Esophagus squamous epithelium (tissue), 5 donors: ENCODE data around the gene SLC27A5. TPM values are rescaled to one million over a fixed set of nuclear protein-coding genes. Genes with fewer than 3 reads are reported as not detected.

Experiments used
- DNase-seq: peaks from one replicate; lab custom pipeline; 2025; lab: John Stamatoyannopoulos, UW
- H3K27ac ChIP-seq, 4 donors: fragments of 200-600 bp; sonication (generic); one replicate each; pipeline ENCODE4 v1.5.1; 2016 to 2019; ENCODE audit warnings: mild to moderate bottlenecking in 1 of 4
- H3K27me3 ChIP-seq, 4 donors: fragments of 200-600 bp; sonication (generic); 1 replicate in 3 of 4; 2 replicates in 1 of 4; pipeline versions ENCODE4 v1.5.1 to v1.6.0; 2017 to 2021; ENCODE audit warnings: antibody characterized with exemption in 1 of 4
- H3K36me3 ChIP-seq, 3 donors: fragments of 200-600 bp; sonication (generic); one replicate each; pipeline ENCODE4 v1.5.1; 2016 to 2019
- H3K4me1 ChIP-seq, 3 donors: fragments of 200-600 bp; sonication (generic); one replicate each; pipeline ENCODE4 v1.5.1; 2017 to 2019
- H3K4me3 ChIP-seq, 4 donors: fragments of 200-600 bp; sonication (generic); 1 replicate in 3 of 4; 2 replicates in 1 of 4; pipeline ENCODE4 v1.5.1; 2016 to 2019; ENCODE audit warnings: mild to moderate bottlenecking in 2 of 4, moderate library complexity in 1 of 4
- H3K9me3 ChIP-seq, 3 donors: fragments of 200-600 bp; sonication (generic); one replicate each; pipeline ENCODE4 v1.5.1; 2016 to 2019
- POLR2A ChIP-seq, 4 donors: fragments of 450-650 bp; IDR thresholded peaks; one replicate each; pipeline ENCODE4 v1.6.1; 2017; ENCODE audit warnings: antibody characterized with exemption in 4 of 4, mild to moderate bottlenecking in 4 of 4, moderate library complexity in 3 of 4
- WGBS, 2 donors: methylation state at CpG; one replicate each; pipeline ENCODE4 v1.1.5; 2018; 5-methylcytosine and 5-hydroxymethylcytosine counted together
- intact Hi-C: fragments of 100-400 bp; cut with DNase I; formaldehyde crosslinking; loops from one replicate; pipeline ENCODE4 v1.15.0; 2022
- total RNA-seq, 4 donors: library from RNA; depleted of rRNA; stranded (reverse); fragments of >200 nt; gene quantifications; one replicate each; pipeline ENCODE4 v1.1.0, GENCODE V29; 2016
- TF ChIP-seq, protein P1 (sequence below), 6 experiments: fragments of 450-650 bp in 4 of 6; fragments of 200-600 bp in 2 of 6; sonication (generic) in 2 of 6; IDR thresholded peaks; one replicate each; pipeline ENCODE4 v1.5.1; 2016 to 2019; ENCODE audit warnings: antibody characterized with exemption in 6 of 6, mild to moderate bottlenecking in 4 of 6, moderate library complexity in 4 of 6
- donor health status: DM: yes; HTN: yes; CAD: no.

The SLC27A5 gene
- total RNA-seq, 4 donors from 2014 or later: 1.9 to 5.3 (median 2.6) TPM

DNA sequence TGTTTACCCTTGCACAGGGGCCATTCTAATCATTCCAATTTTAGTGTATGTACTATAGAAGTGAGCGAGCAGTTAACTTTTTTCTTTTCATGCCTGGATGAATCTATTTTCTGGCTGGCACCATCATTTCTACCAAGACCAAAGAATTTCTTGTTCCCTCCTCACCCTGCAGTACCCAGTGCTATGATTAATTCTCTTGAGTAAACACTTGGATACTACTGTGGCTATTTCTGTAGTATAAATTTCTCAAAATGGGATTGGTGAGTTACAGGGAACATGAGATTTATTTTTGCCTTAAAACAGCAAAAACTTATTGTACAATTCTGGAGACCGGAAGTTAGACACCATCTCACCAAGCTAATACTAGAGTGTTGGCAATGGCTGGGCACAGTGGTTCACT, 28.0 kb downstream of the SLC27A5 start:
- Histone ChIP-seq H3K4me1 (peaks cover 0 to 15% (median 5%) of the 10 kb centered on the region in 3 donors), H3K27me3 (no peaks in the 10 kb centered on the region), H3K4me3 (no peak overlapping the region), H3K36me3 (peaks cover 3 to 27% (median 6%) of the 10 kb centered on the region in 3 donors), H3K9me3 (no peaks in the 10 kb centered on the region), H3K27ac (no peak overlapping the region)
- TF ChIP-seq, protein P1, sequence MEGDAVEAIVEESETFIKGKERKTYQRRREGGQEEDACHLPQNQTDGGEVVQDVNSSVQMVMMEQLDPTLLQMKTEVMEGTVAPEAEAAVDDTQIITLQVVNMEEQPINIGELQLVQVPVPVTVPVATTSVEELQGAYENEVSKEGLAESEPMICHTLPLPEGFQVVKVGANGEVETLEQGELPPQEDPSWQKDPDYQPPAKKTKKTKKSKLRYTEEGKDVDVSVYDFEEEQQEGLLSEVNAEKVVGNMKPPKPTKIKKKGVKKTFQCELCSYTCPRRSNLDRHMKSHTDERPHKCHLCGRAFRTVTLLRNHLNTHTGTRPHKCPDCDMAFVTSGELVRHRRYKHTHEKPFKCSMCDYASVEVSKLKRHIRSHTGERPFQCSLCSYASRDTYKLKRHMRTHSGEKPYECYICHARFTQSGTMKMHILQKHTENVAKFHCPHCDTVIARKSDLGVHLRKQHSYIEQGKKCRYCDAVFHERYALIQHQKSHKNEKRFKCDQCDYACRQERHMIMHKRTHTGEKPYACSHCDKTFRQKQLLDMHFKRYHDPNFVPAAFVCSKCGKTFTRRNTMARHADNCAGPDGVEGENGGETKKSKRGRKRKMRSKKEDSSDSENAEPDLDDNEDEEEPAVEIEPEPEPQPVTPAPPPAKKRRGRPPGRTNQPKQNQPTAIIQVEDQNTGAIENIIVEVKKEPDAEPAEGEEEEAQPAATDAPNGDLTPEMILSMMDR (IDR thresholded peaks at IDR 0.05): no peak
- no peak for TF ChIP-seq POLR2A (IDR thresholded peaks at IDR 0.05)
- DNase-seq: no peak
- intact Hi-C loops: no loop called here
- WGBS, 2 donors: 62 to 70% methylated on average over 2 of the region's 2 CpGs

DNA sequence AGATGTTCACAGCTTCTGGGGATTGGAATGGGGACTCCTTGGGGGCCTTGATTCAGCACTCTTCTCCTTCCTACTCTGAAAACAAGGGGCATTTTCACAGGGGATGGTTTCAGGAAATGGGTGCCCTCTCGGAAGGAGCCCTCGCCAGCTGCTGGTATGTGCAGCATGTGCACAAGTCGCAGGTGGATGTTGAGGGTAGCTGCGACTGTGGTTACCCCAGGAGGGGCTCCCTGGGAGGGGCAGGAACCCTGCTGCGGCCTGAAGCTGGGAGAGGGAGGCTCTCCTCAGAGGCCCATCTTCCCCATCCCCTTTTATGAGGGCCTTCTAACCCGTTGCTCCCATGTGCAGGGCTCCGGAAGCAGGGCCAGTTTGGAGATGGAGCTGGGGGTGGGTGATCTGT, 29.4 kb downstream of the SLC27A5 start:
- Histone ChIP-seq H3K4me1 (peaks cover 0 to 8% (median 1%) of the 10 kb centered on the region in 3 donors), H3K27ac (no peak overlapping the region), H3K36me3 (peaks cover 3 to 40% (median 6%) of the 10 kb centered on the region in 3 donors), H3K27me3 (no peaks in the 10 kb centered on the region), H3K4me3 (no peak overlapping the region), H3K9me3 (no peaks in the 10 kb centered on the region)
- TF ChIP-seq, protein P1 (IDR thresholded peaks at IDR 0.05): no peak
- no peak for TF ChIP-seq POLR2A (IDR thresholded peaks at IDR 0.05)
- no peak for DNase-seq
- WGBS, 2 donors: 72 to 100% methylated on average over 2 to 3 of the region's 7 CpGs
- intact Hi-C loops: no loop called here

DNA sequence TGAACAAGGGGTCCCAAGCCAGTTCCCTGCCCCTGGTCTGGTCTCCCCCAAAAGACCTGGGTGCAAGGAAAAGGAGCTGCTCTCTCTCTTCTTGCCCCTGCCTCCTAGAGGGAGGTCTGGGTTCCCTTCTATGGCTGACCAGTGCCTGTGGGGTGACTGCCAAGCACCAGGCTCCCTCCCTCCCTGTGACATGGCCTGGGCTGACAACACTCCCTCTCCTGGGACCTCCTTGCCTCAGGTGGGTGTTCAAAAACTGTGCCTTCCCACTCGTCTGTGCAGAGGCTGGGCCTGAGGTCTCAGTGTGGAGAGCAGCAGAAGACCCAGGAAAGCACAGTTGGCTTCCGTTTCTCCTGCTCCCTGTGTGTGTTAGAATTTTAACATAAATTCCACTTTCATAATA, 31.0 kb downstream of the SLC27A5 start:
- no peaks in the 10 kb centered on the region for H3K9me3 ChIP-seq
- no peak overlapping the region for H3K4me3 ChIP-seq
- peaks cover 7 to 18% (median 10%) of the 10 kb centered on the region in 3 donors for H3K4me1 ChIP-seq
- intact Hi-C loops: no loop called here
- TF ChIP-seq, protein P1 (IDR thresholded peaks at IDR 0.05): no peak
- TF ChIP-seq POLR2A (IDR thresholded peaks at IDR 0.05): no peak
- H3K27ac ChIP-seq: no peak overlapping the region
- no peak for DNase-seq
- peaks cover 3 to 40% (median 6%) of the 10 kb centered on the region in 3 donors for H3K36me3 ChIP-seq
- WGBS, 2 donors: 82 to 100% methylated on average over 1 to 2 of the region's 2 CpGs
- no peaks in the 10 kb centered on the region for H3K27me3 ChIP-seq

DNA sequence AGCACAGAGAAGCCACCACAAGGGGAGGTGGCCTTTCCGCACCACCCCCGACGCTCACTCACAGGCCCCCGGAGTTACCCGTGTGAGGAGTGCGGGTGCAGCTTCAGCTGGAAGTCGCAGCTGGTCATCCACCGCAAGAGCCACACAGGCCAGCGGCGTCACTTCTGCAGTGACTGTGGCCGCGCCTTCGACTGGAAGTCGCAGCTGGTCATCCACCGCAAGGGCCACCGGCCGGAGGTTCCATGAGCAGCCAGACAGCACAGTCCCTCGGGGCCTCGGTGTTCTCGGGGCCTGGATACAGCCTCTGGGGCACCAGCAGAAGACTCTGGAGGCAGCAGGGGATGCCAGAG, 31.3 kb downstream of the SLC27A5 start:
- H3K9me3 ChIP-seq: no peaks in the 10 kb centered on the region
- no peak overlapping the region for H3K27ac ChIP-seq
- peaks cover 7 to 19% (median 11%) of the 10 kb centered on the region in 3 donors for H3K4me1 ChIP-seq
- intact Hi-C loops: no loop called here
- TF ChIP-seq, protein P1 (IDR thresholded peaks at IDR 0.05): no peak
- no peak for TF ChIP-seq POLR2A (IDR thresholded peaks at IDR 0.05)
- 94 to 100% methylated on average over 14 to 20 of the region's 20 CpGs for WGBS, 2 donors
- H3K36me3 ChIP-seq: peaks cover 3 to 40% (median 6%) of the 10 kb centered on the region in 3 donors
- H3K27me3 ChIP-seq: no peaks in the 10 kb centered on the region
- no peak for DNase-seq
- H3K4me3 ChIP-seq: no peak overlapping the region

DNA sequence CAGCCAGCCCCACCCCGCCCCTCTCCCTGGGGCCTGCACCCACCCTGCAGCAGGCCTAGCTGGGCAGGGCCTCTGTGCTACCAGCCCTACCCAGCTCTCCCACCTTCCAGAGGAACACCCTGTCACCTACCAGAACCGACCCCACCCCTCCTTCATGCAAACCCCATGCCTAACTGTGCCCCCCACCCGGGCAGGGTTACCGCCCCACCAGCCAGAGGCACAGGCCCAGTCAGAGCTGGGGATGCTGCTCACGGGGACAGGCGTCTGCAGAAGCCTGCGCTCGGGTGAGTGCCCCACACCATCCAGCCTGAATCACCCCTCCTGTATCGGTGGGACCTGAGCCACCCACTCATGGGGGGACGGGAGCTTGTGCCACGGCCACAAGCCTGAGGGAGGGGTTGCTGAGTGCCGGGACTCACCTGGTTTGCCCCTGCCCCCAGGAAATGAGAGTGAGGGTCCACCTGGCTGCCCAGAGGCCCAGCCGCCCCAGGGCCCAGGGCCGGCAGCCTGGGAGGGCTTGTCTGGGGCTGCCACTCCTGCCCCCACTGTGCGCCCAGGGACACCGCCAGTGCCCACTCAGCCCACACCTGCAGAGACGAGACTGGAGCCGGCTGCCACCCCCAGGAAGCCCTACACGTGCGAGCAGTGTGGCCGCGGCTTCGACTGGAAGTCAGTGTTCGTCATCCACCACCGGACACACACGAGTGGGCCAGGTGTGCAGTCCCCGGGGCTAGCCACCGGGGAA, 31.9 kb downstream of the SLC27A5 start:
- H3K4me3 ChIP-seq: no peak overlapping the region
- H3K27me3 ChIP-seq: no peaks in the 10 kb centered on the region
- H3K9me3 ChIP-seq: no peaks in the 10 kb centered on the region
- no peak for DNase-seq
- H3K27ac ChIP-seq: no peak overlapping the region
- intact Hi-C loops: no loop called here
- H3K4me1 ChIP-seq: peaks cover 7 to 25% (median 16%) of the 10 kb centered on the region in 3 donors
- H3K36me3 ChIP-seq: peaks cover 3 to 40% (median 6%) of the 10 kb centered on the region in 3 donors
- TF ChIP-seq POLR2A (IDR thresholded peaks at IDR 0.05): no peak
- TF ChIP-seq, protein P1 (IDR thresholded peaks at IDR 0.05): no peak
- 92 to 100% methylated on average over 1 to 6 of the region's 28 CpGs for WGBS, 2 donors
